SH-SY5Y (cell line): Measurements from ENCODE around the gene EMX1.

Experiments
- GATA2 ChIP-seq: IDR thresholded peaks from 2 replicates; pipeline ENCODE4 v1.6.1; 2011; ENCODE audit warnings: mild to moderate bottlenecking, low read depth, low read length
- GATA3 ChIP-seq: IDR thresholded peaks from 2 replicates; pipeline ENCODE4 v1.6.1; 2011; ENCODE audit warnings: low read depth, mild to moderate bottlenecking, low read length, moderate library complexity

- TF ChIP-seq GATA2 (no peak), GATA3 (no peak)
Measured at GRCh38 chr2:72886505-72887031, 30.8 kb upstream of the EMX1 start.
